Medulla oblongata (tissue), 1 donor: ENCODE data around the gene TMTC3.
"Not testable (repeated sequence)": the region's sequence is repeated elsewhere in the genome, so short reads cannot be mapped to it uniquely, and the experiment has no call there.

ENCODE experiments used
- DNase-seq: peaks from one replicate; pipeline ENCODE4 v3.0.0-alpha.2; 2015; ENCODE audit errors: extremely low spot score

The TMTC3 gene

DNA sequence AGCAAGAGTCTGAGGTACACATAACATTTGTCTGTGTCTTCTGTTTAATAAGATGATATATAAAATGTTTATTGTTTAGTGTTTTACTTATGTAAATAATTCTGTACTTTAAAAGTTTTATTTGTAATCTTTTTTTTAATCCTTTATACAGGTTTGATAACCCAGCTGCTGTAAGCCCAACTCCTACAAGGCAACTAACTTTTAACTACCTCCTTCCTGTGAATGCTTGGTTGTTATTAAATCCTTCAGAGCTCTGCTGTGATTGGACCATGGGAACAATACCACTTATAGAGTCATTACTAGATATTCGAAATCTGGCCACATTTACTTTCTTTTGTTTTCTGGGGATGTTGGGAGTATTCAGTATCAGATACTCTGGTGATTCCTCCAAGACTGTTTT is 24.1 kb downstream of the TMTC3 start:
- DNase-seq, result no peak

DNA sequence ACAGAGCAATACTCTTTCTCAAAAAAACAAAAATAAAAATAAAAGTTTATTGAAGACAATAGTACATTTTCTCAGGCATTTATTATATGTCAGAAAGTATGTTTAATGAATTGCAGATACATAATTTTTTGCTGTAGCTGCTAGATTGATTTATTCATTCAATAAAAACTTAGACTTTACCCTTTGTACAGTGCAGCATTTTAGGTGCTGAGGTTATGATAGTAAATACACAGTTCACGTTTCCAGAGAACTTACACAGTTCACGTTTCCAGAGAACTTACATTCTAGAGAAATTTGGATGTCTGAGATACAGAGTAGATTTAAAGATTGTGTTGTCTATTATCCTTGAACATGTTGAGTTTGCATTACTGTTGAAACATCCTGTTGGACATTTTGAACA is 25.3 kb downstream of the TMTC3 start:
- no peak for DNase-seq

DNA sequence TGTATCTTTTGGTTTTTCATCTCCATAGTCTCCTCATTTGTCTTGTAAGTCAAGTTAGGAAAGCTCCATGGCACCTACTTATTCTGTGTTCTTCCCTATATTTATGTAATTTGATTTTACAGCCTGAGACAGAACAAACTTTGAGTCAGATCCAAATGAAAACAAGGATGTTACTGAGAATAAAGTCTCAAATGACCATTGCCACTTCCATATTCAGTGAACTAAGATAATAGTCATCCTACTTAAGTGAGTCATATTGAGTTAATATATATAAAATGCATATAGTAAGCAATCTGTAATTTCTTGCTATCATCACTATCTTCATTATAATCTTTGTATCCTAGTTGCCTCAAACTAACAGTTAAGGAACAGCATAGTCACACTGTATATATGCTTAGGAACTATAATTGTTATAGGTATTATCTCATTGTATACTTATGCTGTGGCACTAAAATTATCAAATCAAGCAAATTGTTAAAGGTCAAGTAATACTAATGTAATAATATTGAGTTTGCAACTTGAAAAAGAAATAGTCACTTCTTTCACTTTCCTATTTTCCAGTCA is 30.8 kb downstream of the TMTC3 start:
- DNase-seq, result no peak

DNA sequence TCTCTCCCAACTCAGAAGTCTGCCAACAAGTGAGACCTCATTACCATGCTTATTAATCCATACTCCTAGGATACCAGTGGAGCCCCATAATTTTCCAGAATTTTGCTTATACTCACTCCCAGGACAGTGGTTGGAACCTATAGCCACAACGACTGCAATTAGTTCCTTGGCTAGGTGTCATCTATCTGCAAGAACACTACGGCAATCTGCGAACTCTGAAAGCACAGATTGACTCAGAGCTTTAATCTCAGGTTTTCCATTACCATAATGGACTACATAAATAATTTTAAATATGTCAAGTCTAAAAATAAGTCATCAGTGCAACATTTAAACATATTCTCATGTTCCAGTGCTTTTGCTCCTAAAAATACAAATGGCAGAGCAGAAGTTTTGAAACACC is 33.4 kb downstream of the TMTC3 start:
- no peak for DNase-seq

DNA sequence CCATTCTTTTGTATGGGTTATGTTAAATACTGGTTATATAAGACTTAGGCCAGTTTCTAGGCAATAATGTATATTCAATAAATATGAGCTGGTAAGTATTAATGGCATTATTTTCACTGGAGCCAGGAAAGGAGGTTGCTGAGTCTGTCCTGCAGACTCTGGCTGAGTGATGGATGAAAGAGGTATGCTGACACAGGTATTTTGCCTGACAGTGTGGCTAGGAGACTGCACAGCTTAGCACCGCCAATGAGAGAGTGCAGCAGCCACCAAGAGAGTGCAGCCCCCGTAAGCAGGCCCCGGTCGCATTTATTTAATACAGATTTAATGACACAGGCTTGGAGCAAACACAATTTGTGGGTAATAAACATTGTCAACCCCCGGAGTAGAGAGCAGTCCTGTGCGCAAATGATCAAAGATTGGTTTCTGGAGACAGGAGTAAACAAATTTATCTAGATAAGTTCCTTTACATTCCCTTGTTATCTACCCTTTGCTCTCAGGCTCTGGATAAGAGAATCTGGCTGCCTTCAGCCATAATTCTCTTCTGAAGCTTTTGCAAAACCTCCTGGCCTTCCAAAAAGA is 37.4 kb downstream of the TMTC3 start:
- DNase-seq, result no peak

DNA sequence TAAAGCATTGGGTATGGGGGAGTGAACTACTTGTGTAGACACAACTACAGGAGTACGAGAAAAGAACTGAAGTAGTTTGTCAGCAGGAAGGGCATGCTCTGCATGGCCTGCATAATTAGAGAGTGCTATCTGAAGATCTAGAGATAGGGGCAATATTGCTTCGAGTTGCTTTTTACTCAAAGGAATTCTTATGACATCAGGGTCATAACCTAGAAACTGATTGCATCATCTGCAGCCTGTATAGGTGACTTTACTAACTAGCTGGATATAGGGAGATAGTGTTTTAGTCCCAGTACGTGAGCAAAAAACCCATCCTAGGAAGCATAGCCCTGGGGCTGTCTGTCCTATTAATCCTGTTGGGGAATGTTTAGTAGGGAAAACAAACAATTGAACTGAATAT is 39.8 kb downstream of the TMTC3 start:
- DNase-seq, result no peak

DNA sequence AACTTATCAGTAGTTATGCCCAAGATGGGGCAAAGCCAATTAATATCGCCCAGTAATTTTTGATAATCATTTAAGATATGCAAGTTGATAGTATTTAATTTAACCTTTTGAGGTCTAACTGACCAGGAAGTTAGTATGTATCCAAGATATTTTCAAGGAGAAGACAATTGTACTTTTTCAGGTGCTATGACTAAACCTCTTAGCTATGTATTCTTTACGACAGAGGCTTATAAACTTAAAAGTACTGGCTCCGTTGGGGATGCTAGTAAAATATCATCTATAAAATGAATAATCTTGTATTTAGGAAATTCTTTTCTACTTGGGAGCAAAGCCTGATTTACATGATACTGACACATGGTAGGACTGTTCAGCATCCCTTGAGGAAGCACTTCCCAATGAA is 40.3 kb downstream of the TMTC3 start:
- DNase-seq, result no peak

DNA sequence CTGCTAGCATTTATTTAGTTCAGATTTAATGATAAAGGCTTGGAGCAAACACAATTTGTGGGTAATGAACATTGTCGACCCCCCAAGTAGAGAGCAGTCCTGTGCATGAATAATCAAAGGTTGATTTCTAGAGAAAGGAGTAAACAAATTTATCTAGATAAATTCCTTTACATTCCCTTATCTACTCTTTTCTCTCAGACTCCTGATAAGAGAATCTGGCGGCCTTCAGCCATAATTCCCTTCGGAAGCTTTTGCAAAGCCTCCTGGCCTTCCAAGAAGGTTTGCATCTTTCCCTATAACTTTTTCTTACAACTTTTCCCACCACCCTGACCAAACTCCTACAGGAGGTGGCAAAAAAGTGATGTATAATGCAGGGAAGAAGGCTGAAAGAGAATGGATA is 42.1 kb downstream of the TMTC3 start:
- no peak for DNase-seq

DNA sequence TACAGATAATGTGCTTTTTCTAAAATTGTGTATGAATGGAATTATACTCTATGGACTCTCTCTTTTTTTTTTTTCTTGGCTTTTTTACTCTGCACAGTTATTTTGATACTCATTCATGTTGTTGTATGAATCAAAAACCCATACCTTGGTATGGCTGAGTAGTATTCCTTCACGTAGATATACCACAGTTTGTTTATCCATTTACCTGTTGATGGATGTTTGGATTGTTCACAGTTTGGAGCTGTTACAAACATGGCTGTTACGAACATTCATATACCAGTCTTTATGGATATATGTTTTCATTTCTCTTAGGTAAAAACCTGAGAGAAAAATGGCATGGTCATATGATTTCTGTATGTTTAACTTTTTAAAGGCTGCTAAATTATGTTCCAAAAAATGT is 43.2 kb downstream of the TMTC3 start:
- no peak for DNase-seq

DNA sequence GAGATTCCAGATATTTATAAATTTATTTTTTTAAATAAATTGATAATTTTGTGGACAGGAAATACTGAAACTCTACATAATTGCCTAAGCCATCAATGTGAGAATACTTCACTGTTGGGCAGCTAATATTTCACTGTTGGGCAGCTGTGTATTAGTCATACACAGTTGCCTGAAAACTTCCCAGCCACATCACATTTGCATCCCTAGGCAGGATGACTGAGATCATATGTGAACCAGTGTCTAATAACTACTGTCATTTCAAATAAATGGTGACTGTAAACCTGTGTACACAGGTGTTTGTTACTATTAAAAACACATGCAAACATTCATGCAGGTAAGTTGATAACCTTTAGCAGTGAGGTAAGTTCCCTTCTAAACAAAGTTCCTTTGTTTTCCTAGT is 43.9 kb downstream of the TMTC3 start:
- no peak for DNase-seq

DNA sequence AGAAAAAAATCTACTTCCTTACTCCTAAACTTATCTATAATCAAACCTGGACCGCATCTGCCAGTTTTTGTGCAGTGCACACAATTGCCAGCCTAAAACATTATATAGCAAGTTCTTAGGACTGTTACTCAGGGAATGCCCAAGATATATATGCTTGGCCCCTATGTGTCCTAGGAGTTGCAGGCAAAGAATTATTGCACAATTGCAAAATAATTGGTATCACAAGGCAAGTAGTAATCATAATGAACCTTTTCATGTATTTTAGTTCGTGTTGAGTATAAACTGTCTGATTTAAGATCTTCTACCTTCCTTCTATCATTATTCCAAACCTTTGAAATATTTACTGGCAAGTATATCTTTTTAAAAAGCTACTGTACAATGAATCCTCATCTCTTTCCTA is 45.5 kb downstream of the TMTC3 start:
- no peak for DNase-seq

DNA sequence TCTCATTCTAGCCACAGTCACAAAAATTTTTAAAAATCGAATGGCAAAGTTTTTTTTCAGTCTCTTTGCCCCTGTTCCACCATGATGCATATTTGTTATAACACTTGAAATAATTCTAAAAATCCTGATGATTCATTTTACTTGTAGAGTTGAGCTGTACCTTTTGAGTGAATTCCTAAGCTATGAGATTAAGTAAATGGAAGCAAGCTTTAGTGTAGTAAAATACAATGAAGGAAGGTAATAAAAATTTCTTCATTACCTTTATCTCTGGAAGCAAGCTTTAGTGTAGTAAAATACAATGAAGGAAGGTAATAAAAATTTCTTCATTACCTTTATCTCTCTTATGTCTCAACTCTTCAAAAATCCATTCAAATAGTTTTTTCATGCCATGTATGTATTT is 46.1 kb downstream of the TMTC3 start:
- no peak for DNase-seq

DNA sequence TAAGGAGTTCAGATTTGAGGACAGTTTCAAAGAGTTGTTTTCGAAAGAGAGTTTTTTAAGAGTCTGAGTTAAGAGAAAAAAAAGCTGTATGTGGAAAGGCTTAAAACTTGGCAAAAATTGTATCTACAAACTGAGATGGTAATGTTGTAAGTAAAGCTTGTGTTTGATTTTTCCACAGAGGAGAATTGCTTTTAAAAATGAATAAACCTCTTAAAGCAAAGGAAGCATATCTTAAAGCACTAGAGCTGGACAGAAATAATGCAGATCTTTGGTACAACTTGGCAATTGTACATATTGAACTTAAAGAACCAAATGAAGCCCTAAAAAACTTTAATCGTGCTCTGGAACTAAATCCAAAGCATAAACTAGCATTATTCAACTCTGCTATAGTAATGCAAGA is 50.3 kb downstream of the TMTC3 start:
- no peak for DNase-seq

DNA sequence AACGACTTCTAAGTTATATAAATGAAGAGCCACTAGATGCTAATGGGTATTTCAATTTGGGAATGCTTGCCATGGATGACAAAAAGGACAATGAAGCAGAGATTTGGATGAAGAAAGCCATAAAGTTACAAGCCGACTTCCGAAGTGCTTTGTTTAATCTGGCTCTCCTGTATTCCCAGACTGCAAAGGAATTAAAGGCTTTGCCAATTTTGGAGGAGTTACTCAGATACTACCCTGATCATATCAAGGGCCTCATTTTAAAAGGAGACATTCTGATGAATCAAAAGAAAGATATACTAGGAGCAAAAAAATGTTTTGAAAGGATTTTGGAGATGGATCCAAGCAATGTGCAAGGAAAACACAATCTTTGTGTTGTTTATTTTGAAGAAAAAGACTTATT is 52.8 kb downstream of the TMTC3 start:
- no peak for DNase-seq

DNA sequence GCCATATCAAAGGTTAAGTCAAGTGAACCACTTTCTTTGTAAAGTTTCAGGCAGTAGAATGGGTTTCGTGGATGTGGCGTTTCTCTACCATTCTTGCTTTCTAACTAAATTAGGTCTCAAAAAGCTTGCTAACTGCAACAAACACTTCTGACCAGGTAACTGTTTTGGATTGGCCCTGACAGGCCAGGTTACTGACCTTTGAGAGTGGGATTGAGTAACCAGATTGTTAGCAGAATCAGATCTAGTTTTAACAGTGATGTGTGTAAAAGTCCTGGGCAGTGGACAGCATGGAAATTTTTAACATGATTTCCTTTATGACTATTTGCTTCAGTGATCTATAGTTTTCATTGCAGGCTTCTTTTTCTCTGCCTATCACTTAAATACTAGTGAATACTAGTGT is 57.9 kb downstream of the TMTC3 start:
- DNase-seq, result no peak

DNA sequence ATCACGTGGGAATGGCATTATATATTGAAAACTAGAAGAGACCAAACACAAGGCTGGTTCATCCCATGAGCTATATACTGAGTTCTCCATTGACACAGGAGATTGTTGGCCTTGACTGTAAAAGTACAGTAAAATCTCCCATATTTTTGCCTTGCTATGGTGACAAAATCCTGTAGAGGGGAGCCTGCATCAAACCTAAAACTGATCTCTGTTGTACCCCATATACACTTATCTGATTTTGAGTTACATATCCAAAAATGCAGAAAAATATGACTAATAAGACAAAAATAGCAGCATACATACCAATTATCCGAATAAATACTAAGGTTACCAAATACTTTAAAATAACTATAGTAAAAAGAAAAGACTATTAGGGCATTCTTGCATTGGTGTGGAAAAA is 60.4 kb downstream of the TMTC3 start:
- DNase-seq, result no peak

DNA sequence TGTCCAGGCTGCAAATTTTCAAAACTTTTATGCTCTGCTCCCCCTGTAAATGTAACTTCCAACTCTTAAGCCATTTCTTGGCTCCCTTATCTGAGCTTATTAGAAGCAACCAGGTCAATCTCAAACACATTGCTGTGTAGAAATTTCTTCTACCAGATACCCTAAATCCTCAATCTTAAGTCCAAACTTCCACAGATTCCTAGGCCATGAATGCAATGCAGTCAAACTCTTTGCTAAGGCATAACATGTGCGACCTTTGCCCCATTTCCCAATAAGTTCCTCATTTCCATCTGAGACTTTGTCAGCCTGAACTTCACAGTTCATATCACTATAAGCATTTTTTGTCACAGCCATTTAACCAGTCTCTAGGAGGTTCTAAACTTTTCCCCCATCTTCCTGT is 64.5 kb downstream of the TMTC3 start:
- no peak for DNase-seq

DNA sequence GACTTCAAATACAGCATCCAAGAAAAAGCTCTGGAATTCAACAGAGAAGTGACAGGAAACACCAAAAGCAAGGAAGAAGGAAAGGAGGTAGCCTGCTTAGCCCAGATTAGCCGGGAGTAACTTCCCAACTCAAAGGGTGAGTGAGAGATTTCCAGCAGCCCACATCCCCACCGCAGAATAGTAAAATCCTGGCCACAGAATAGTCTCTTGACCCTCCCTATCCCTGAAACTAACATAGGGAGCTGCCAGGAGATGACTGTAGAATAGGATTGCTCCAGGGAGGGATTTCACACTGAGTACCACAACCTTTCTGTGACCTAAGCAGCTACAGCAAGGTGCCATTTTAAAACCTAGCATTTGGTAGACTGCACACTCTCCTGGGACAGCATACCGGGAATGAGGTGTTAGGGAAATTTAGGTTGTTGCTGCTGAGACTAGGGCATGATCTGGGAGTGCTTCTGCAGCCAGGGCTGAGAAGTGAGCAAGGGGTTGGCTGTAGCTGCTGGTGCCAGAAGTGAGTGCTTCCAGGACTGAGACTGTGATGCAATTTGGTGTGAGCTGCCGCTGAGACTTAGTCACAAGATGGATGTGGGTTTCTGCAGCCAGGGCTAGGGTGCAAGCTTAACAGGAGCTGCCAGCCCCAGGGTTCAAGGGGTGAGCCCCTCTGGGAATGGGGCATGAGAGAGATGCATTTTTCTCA is 66.0 kb downstream of the TMTC3 start:
- DNase-seq, result no peak

DNA sequence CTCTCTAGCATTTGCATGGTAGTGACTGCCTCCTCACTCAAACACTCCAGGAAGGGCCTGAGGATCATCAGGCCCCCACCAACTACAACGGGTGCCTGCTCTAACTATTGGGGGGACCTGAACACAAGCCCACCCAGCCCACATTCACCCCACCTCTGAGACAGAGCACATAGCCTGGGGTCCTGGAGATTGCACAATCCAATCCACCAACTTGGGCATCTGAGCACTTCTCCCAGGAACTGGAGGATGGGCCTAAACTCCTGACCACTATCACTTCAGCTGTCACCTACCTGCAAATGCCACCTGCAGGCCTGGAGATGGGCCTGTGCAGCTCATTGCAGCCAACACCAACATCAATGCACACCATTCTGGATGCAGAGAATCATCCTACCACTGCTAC is 66.6 kb downstream of the TMTC3 start:
- no peak for DNase-seq

DNA sequence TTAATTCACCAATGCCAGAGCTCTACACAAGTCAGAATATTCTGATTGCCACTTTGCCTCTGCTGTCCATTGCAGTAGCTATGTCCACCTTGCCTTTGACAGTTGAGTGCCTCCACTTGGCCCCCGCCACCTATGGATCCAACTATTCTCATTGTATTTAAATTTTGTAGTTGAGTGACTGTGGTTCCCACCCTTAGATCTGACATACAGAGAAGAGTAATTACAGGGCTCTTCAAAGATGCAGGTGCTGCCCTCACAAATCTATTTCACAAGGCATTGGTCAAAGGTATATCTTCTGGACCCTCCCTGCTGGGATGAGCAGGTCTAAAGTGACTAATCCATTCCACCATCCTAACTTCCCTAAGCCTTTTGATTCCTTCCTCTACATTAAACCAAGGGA is 68.2 kb downstream of the TMTC3 start:
- not testable (repeated sequence) for DNase-seq

DNA sequence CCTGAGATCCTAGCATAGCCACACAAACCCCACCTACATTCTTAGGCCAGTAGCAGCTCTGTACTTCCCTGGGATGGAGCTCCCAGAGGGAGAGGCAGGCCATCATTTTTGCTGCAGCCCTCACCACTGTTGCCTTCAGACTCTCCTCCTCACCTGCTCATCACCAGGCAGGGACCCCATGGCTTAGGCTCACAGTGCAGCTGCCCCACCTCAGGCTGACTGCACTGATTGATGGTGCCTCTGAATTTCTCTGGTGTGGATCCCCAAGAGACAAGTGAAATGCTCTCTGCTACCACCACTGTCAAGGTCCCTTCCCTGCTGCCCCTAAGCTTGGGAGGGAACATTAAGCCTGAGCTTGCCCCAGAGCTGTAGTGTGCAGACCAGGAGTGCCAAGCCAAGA is 76.2 kb downstream of the TMTC3 start:
- DNase-seq, result no peak

DNA sequence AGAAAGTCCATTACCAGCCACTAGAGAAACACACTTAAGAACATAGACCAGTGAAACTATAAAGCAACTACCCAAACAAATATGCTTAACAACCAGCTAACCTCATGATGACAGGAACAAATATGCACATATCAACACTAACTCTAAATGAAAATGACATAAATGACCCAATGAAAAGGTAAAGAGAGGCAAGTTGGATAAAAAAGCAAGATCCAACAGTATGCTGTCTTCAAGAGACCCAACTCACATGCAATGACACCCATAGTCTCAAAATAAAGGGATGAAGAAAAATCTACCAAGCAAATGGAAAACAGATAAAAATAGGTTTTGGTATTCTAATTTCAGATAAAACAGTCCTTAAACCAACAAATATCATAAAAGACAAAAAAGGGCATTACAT is 77.8 kb downstream of the TMTC3 start:
- no peak for DNase-seq

DNA sequence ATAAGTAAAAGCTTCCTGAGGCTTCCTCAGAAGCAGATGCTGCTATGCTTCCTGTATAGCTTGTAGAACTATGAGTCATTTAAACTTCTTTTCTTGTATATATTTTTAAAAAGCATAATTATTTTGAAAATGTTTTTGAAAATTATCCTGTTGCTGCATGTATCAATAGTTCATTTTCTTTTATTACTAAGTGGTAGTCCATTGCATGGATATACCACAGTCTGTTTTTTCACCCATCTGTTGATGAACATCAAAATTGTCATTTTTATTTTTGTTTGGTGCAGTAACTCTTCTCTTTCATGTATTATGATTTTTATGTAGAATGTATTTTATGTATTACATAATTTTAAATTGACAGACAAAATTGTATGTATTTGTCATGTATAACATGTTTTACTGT is 81.4 kb downstream of the TMTC3 start:
- no peak for DNase-seq

DNA sequence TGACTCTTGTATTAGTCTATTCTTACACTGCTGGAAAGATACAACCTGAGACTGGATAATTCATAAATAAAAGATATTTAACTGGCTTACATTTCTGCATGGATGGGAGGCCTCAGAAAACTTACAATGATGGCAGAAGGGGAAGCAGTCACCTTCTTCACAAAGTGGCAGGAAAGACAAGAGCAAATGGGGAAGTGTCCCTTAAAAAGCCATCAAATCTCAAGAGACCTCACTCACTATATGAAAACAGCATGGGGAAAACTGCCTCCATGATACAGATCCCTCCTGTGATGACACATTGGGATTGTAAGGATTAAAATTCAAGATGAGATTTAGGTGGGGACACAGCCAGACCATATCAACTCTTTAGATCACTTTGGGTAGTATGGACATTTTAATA is 83.7 kb downstream of the TMTC3 start:
- DNase-seq, result no peak
